GM19240 (cell line): Measurements from ENCODE around the gene ZMYM2.
"Not testable (repeated sequence)": the region's sequence is repeated elsewhere in the genome, so short reads cannot be mapped to it uniquely, and the experiment has no call there.

Source experiments
- DNase-seq: peaks from one replicate; pipeline ENCODE4 v3.0.0; 2011; ENCODE audit warnings: low spot score; ENCODE audit not compliant: insufficient read length

The ZMYM2 gene

DNA sequence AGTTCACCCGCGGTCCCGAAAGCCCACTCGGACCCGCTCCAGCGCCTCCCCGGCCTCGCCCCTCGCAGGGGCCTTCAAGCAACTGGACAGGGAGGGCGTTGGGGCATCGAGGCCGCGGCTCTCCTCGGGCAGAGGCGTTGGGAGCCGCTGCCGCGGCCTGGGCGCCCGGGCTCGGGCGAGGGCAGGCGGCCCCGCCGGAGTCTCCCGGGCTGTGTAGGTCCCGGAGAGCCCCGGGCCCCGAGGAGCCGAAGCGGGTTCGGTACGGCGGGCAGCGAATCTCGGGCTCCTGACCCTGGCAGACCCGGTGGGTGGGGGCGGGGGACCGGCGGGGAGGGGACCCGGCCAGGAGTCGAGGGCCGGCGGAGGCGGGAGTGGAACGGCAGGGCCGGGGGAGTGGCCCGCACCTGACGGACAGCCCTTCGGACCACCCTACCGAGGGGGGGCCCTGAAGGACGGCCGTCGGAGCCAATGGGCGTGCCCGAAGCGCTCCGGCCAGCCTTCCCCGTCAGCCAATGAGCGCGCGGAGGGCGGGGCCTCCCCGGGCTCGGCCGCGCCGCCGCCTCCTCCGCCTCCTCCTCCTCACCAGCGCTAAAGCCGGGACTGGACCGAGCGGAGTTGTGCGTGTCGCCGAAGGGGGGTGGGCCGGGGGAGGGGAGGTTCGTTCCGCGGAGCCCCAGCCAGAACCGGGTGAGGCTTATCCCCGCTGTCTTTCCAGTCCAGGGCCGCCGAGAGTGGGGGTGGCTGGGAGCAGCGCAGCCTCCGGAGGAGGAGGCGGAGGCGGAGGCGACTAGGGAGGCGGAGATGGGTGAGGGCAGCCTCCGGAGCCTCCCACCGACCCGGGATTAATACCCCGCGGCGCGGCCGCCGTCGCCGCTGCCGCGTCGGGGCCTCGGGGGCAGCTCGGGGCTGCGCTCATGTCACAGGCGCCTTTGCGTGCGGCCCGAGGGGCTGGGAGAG is at the start of gene ZMYM2:
Gene ZMYM2, plus strand, starts transcription at position 573 of the 957 bp plus-strand sequence. CDS start 34,346 bp downstream, outside the sequence.
- peak; percentile 83 for DNase-seq

DNA sequence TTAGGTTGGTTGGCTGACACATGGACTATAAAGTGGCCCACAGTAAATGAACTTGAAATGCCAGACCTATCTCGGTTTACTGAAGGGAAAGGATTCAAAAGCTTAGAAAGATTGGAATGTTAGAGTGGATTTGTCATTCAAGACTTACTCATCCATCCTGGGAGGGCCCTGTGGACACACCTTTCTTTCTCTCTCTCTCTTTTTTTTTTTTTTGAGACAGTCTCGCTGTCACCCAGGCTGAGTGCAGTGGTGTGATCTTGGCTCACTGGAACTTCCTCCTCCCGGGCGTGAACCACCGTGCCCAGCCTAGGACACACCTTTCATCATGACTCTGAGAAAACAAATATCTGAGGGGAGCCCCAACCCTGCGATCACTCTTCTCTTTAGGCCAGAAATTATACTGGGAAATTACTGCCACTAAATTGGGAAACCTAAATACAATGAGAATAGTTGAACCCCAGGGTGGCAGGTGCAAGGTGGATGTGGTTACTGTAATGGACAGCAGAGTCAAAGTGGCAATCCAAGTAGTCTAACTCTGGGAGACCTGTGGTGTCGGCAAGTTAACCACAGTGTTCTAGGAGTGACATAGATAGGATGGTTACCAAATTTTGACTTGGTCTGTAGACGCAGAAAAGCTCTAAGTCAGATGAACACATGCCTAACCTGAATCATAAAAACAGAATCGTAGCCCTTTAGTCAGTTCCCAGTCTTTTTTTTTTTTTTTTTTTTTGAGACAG is 48.0 kb upstream of the ZMYM2 start:
- no peak for DNase-seq

DNA sequence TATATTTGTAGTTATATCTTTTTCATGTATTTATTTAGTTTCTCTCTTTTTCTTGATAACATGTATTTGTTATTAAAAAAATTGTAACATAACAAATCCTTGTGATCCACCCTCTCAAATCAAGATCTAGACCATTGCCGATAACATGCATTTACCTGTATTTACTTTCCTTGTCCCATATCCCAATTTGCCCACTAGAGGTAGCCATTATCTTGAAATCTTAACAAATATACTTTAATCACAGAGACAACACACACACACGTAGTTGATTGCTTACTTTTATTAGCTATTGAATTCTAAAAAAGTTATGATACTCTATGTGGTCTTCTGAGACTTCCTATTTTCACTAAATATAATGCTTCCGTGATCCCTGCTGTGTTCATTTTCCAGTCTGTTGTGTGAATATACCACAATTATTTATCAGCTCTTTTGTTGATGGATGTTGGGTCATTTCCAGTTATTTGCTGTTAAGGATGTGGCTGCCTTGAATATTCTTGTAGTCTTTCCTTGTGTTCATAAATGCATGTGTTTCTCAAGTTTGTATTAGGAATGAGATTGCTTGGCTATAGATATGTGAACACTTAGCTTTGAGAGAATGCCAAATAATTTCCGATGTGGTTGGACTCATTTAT is 31.3 kb upstream of the ZMYM2 start:
- DNase-seq: no peak

DNA sequence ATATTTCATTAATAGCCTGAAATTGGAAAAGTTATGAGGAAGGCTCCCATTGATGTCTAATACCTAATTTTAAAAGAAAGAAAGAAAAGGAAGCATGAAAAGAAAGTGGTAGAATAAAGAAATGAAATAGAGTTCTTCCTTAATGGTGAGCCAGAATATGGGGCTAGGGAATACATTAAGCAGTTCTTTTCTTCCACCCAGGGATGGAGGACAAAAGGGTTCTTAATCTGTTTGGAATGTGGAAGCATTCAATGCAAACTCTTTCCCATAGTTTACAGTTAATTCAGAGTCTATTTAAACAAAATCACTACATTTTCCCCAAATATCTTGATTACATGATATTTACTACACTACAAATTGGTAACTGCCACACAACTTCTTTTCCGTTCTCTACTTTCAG is 18.4 kb upstream of the ZMYM2 start:
- DNase-seq: no peak

DNA sequence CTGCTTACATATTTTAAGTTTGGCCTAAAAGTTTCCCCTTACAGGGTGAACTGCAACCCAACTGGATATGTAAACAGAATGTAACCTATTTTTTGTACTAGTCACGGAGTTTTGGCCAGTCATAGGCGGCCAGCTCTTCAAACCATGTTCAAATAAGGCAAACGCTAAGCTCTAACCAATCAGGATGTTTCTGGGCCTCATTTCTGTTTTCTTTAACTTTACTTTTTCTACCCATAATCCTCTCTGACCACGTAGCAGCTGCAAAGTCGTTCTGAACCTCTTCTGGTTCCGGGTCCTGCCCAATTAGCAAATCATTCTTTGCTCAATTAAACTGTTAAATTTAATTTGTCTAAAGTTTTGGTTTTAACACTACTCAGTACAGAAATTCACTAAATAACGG is 8.2 kb upstream of the ZMYM2 start:
- no peak for DNase-seq

DNA sequence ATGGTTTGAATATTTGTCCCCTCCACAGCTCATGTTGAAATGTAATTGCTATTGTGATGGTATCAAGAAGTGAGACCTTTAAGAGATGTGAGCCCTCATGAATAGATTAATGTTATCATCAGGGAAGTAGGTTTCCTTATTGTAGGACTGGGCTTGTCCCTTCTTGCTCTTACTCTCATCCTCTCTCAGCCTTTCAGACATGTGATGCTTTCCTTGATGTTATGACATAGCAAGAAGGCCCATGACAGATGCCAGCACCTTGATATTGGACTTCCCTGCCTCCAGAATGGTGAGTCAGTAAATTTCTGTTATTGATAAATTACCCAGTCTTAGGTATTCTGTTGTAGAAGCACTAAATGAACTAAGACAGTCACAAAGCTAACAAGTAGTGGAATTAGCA is 5.7 kb upstream of the ZMYM2 start:
- DNase-seq: no peak

DNA sequence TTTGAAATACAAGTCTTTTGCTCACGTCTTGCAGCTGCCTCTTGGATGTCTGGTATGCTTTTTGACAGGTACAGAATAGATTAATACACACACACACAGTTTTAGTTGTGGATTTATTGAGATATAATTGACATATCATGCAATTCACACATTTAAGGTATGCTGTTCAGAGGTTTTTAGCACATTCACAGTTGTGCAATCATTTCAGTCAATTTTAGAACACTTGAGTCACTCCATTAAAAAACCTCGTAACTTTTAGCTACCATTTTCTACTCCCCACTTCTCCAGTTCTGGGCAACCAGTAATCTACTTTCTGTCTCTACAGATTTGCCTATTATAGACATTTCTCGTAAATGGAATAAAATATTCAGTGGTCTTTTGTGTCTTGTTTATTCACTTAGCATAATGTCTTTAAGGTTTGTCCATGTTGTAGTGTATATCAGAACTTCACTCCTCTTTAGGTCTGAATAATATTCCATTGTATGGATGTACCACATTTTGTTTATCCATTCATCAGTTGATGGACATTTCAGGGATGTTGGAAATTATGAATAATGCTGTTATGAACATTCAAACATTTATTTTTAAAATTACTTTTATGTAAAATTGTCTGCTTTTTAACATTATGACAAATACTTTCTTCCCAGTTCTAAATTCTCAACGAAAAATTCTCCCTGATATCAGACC is 2.5 kb upstream of the ZMYM2 start:
- no peak for DNase-seq

DNA sequence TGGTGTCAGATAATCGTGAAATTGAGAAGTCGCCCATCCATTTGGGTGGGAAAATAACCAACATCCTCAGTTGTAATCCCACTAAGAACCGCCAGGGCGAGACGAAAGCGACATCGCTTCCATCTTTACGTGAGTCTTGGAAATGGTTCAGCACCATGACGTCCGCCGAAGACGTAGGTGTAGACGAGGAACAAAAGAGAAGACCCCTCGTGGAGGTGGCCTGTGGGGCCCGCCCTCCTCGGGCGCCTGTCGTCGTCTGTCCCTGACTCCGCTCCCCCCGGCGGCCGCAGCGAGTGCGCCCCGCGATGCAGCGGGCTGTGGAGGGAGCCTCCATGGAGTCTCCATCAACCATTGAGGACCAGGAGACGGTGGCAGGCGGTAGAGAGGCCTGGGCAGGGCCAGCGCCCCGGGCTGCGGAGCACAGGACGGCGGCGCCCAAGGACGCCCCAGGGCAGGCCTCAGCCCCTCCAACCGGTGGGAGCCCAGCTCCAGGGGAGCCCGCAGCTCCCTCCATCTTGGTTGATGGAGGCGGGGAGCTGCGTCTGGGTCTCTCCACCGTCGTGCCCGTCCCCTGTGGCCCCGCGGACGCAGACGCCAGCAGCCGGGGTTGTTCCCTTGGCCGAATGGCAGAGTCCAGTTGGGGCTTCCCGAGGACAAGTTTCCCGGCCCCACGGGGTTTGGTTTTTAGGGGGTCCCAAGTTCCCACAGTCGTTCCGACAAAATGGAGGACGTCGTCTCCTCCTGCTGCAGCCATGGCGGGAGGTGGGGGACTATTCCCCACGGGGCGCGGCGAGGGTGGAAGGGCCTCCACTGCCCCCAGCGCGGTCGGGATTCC is 990 bp upstream of the ZMYM2 start:
- peak; percentile 11 for DNase-seq

DNA sequence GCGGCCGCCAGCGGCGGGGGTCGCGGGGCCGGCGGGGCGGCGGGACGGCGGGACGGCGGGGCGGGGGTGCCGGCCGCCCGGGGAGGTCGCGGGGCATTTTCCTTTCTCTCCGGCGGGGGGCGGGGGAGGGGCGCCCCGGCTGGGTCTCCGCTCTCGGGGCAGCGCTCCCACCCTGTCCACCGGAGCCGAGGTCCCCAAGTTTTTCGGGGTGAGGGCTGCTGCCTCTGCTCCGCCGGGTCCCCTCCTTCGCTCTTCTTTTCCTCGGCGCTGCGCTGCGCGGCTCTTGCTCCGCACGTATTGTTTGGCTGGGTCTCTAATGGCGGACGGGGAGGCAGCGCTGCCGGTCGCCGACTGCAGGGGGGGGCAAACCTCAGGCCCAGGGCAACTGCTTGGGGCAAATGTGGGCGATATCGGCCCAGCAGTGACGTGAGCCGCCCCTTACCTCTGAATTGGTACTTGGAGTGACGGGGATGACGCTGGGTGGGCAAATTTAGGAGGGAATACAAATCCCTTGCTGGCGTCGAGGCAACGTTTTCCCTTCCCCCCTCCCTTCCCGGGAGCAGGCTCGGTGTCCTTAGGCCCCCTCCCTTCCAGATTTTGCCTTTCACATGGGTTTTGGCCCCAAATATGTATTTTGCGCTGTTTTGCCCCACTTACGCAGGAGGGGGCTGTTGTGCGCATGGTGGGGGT is 759 bp downstream of the ZMYM2 start:
- peak; percentile 18 for DNase-seq

DNA sequence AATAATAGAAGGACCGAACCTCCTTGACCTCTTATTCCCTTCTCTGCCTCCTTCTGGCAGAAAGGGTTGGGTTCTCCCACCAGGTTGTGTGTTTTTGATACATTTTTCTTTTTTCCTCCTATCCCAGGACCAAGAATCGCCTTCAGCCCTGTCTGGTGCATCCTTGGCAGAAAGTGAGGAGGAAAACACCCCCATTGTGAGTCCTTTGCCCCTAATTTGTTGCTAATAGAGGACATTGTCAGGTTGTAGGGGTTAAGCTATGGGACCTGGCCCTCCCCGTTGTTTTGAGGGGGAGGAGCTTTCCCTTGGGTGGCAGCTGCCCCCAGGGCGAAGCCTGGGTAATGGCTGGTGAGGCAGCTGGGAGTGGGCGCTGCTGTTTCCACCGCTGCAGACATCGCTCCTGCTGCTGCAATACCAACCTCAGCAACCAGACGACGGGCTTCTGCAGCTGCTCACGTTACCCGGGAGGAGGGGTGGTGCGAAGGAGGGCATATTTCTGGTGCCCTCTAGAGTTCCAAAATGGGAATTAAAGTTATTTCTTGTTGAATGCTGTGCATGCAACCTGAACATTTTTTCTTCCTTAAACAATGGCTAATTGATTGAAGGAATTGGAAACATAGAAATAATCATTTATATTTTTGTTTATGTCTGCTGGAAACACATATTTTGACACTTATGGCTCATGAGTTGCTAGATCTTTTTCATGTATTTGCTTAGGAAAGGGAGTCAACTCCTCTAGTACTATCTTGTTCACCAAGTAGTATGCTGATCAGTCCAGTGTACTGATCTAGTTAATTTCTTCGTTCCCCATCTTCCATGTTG is 1.5 kb downstream of the ZMYM2 start:
- peak; percentile 59 for DNase-seq

DNA sequence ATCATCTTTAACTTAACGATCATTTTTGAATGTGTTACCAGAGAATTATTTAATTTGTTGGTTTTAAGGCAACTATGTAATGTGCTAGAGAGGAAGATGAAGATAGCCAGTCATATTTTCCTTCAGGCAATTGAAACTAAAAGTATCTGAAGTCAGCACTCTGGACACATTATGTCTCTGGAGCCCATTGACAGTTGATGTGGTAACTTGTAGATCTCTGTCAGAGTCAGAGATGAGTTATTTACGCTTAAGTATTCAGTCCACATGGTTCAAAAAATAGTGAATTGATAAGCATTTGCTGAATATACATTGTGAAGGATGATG is 2.1 kb downstream of the ZMYM2 start:
- DNase-seq: no peak

DNA sequence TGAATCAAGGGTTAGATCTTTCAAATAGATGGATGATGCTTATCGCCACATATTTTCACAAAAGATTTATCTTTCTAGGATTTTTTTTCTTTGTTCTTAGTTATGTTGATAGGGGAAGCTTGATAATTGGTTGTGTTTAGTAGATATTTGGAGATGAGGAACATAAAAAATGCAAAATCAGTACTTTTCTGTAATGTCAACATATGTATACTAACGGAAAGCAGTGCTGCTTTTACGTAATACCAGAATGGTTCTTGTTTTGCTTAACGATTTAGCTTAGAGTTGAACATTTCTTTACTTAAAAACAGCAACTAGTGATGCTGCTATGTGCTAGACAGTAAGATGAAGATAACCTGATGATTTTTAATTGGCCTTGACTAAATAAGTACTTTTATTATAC is 3.0 kb downstream of the ZMYM2 start:
- no peak for DNase-seq

DNA sequence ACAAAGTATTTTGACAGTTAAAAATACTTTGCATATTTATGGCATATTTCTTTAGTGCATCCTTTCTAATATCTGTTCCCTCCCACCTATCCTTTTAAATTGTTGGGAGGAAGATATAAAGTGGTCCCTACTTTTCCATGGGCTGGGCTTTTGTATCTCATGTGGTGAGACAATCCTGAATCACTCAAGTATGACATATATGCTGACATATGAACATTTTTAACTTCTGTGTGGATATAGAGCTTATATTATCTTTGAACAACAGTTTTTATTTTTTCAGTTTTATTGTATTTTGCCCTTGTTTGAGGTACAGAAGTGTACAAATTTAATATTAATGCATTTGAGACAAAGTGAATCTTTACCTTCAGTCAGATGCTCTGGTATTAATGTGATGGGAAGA is 3.4 kb downstream of the ZMYM2 start:
- no peak for DNase-seq

DNA sequence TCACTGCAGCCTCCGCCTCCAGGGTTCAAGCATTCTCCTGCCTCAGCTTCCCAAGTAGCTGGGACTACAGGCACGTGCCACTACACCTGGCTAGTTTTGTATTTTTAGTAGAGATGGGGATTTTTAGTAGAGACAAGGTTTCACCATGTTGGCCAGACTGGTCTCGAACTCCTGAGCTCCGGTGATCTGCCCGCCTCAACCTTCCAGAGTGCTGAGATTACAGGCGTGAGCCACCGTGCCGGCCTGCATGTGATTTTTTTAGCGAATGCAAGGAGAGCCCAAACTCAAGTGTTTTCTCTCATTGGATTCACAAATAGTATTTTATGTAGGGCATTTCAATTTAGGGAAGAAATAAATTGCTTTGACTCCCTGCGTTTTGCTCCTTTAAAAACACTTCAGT is 4.4 kb downstream of the ZMYM2 start:
- DNase-seq: no peak

DNA sequence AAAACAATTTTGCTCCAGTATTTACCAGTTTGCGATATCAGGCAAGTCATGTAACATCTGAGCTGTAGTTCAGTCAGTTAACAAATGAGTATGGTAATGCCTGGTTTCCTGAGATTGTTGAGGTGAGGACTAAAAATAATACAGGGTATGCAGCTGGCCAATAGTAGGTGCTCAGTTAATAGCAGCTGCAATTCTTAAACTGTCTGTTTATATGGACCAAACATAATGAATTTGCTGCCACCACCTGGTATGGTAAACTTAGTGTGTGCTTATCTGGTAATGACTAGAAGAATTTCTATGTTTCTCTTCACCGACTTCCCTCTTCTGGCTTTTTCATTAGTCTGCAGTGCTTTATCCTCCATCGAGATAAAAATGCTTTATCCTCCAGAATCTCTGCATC is 9.1 kb downstream of the ZMYM2 start:
- DNase-seq: no peak

DNA sequence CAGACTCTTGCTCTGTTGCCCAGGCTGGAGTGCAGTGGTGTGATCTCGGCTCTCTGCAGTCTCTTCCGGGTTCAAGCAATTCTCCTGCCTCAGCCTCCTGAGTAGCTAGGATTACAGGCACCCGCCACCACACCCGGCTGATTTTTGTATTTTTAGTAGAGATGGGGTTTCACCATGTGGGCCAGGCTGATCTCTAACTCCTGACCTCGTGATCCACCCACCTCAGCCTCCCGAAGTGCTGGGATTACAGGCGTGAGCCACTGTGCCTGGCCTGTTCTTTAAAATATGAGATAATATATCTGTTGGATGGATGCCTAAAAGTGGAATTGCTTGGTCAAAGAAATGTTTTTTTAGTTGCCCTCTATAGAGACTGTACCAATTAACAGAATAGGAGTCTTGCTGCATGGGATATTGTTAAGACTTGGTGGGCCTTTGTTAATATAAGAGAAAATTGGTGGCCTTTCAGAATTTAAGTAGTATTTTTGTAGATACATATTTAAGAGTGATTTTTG is 16.0 kb downstream of the ZMYM2 start:
- not testable (repeated sequence) for DNase-seq

DNA sequence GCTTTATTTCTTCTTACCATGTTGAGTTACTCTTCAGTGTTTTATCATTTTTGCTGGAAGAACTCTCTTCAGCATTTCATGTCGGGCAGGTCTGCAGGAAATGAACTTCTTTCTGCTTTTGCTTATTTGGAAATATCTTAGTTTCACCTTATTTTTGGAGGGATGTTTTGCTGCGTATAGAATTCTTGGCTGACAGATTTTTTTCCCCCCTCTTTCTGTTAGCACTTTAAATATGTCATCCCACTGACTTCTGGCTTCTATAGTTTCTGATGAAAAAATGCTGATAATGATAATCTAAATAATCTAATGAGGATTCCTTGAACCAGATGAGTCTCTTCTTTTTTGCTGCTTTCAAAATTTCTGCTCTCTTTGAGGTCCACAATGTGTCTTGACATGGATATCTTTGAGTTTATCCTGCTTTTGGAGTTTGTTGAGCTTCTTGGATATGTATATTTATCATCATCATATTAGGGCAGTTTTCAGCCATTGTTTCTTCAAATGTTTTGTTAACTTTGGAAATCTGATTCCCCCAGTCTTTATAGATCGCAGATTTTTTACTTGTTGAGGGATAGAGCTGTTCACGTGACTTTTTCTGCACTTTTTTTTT is 20.4 kb downstream of the ZMYM2 start:
- DNase-seq: no peak

DNA sequence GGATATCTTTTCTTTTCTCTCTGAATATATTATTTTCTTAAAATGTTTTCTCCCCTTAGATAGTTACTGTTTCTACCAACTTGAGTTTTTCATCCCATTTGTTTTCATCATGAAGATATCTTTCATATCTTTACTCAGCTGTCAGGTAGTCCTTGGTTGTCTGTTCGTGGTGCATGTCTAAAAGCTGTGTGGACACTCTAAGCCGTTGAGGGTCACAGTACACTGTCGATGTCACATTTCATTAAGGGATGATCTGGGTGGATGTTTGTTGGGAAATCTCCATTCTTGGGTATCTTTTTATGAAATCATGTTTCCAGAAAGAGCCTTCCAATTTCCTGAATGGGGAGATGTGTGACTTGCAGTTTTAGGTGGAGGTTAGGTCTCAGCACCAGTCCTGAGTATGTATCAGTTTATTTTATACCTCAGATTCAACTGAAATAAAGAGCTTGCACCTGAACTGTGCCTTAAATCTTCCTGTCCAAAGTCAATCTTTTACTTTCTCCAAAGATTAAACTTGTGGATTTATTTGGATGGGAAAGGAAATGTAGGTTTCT is 23.2 kb downstream of the ZMYM2 start:
- DNase-seq: no peak
